ENCODE results near the gene IMP4. TPM values are rescaled to one million over a fixed set of nuclear protein-coding genes. Genes with fewer than 3 reads are reported as not detected.

Gene IMP4
- total RNA-seq, 1 experiment from 2014 or later, result 138 TPM

DNA sequence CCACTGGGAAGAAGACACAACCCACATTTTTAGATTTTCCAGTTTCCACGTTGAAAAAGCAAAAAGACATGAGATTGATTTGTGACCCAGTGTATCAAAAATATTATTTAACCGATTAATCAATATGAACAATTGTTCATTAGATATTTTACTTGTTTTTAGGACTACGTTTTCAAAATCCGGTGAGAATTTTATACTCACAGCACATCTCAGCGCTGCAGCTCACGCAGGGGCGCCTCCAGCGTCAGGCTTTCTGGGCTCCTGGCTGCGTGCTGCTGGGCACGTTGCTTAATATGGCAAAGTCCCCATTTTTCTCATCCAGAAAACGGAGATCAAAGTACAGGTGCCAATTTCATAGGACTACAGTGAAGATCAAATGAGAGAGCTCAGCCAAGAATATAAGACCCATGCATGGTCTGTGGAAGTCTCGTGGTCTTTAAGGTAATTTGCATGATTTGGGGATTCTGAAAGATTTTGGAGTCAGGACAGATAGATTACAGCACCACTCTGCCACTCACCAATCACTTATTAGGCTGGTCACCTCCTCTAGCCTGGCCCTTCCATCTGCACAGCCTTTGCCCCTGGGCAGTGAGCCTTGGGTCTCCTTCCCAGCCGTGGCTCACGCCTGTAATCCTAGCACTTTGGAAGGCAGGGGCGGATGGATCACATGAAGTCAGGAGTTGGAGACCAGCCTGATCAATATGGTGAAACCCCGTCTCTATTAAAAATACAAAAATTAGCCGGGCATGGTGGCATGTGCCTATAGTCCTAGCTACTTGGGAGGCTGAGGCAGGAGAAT lies 49.4 kb downstream of the IMP4 start:
- no peak for DNase-seq (ENCODE audit: extremely low read depth, low read depth)

DNA sequence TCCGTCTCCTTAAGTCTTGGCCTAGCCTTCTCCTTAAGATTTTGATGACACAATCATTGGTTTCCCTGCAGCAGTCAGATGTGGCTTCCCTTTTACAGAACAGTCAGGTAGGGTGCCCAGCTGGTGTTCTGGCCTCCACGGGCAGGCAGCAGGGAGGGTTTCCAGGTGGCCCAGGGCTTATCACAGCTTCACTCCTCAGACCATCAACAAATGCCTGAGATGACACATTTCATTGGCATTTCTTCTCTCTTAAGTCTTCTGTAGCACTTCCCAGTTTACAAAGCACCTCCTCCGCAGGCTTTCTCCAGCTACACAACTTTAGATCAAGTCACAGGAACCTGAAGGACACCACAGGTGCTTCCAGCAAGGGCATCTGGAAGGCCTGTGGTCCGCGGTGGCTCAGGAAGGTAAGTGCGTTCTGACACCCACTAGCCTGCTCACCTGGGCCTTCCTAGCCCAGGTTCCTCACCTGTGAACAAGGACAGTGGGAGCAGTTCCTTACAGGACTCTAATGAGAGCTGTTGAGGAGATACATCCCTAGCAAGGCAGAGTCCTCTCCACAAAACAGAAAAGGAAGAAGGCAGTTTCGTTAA lies 50.7 kb downstream of the IMP4 start:
- no peak for DNase-seq (ENCODE audit: extremely low read depth, low read depth)

Small RNA genes within 50 kb of the gene (small RNA-seq; reads per million reads assigned to genes)
- gene AC132479.1, result 0 reads per million in 2 experiments

Other genes starting within 250 kb of the IMP4 start
- gene POTEF, start 213.7 kb upstream of the IMP4 start, total RNA-seq (2014; rRNA removed; shearing (Covaris generic)), result not detected in 2 replicates
- gene CCDC74B, start 197.8 kb upstream of the IMP4 start, total RNA-seq (2014; rRNA removed; shearing (Covaris generic)), result 5.5 and 6.6 TPM in 2 replicates
- gene SMPD4, start 161.3 kb upstream of the IMP4 start, total RNA-seq (2014; rRNA removed; shearing (Covaris generic)), result 35.2 and 36.6 TPM in 2 replicates
- 169 and 202 TPM in 2 replicates for gene MZT2B, start 160.6 kb upstream of the IMP4 start, total RNA-seq (2014; rRNA removed; shearing (Covaris generic))
- gene TUBA3E, start 144.5 kb upstream of the IMP4 start, total RNA-seq (2014; rRNA removed; shearing (Covaris generic)), result not detected in 2 replicates
- gene PTPN18, start 13.2 kb downstream of the IMP4 start, total RNA-seq (2014; rRNA removed; shearing (Covaris generic)), result 26.7 and 33.8 TPM in 2 replicates
- gene POTEI, start 166.4 kb downstream of the IMP4 start, total RNA-seq (2014; rRNA removed; shearing (Covaris generic)), result not detected in 2 replicates
- gene CFC1B, start 178.3 kb downstream of the IMP4 start, total RNA-seq (2014; rRNA removed; shearing (Covaris generic)), result not detected in 2 replicates

Measured in NCI-H460 (cell line).